NB4 (cell line): ENCODE results near the gene SEC23B.

Source experiments
- DNase-seq: peaks from one replicate; pipeline ENCODE4 v3.0.0; 2010; ENCODE audit warnings: low read depth
- H3K4me3 ChIP-seq: one replicate; pipeline ENCODE4 v1.5.1; 2011; ENCODE audit warnings: mild to moderate bottlenecking, low read depth, low read length, moderate library complexity
- MYC ChIP-seq: IDR thresholded peaks from 2 replicates; pipeline ENCODE4 v1.6.1; 2011; ENCODE audit warnings: low read depth, low read length
- POLR2A ChIP-seq: IDR thresholded peaks from 2 replicates; pipeline ENCODE4 v1.6.1; 2011; ENCODE audit warnings: mild to moderate bottlenecking; ENCODE audit not compliant: insufficient read length; ENCODE audit errors: extremely low read depth
- TF ChIP-seq, protein P1 (sequence below): IDR thresholded peaks from one replicate; pipeline ENCODE4 v1.5.1; 2012; ENCODE audit warnings: low read depth, low read length
- TF ChIP-seq, protein P2 (sequence below): IDR thresholded peaks from 2 replicates; pipeline ENCODE4 v1.6.1; 2011; ENCODE audit warnings: low read depth, low read length

Gene SEC23B

DNA sequence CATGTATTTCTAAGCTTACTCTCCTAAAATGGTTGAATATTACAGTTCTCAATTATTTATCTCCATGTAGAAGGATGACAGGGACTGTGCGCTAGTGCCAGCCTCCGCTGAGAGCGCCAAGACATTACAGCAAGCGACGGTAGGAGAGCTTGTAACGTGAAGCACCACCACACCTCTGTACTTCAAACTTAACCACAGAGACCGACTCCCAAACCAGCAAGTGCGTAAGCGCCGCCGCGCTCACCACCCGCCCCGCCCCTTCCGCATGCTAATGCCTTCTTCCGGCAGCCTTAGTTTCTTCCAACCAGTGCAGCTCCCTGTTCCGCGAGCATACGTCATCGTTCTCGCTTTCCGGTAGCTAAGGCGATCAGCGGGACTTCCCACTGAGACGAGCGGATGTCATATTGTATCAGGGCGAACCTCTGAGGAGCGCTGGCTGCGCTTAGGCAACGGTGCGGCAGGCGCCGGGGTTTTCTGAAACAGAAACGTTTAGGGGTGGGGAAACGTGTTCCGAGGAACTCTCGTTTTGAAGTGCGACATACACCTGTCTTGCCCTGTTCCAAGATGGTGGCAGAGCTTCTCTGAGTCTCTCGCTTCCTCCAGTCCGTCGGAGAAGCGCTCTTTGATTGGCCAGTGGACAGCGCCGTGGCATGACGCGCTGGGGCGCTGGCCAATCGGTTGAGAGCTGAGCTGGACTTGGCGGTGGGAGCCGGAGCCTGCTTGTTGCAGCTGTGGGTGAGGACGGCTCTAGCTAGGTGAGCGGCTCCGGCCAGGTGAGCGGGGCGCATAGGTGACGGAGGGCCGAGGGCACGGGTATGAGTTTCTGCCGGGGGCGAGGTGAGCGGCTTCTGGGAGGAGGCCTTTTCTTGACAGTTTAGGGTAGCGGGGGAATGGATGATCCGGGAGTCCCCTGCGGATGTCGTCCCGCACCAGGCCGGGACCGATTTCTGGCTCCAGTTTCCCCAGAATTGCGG lies at the start of gene SEC23B:
Gene SEC23B, plus strand, starts transcription at position 723 of the 974 bp plus-strand sequence. CDS start 2,896 bp downstream, outside the sequence.
- peak; percentile 82 for TF ChIP-seq POLR2A
- TF ChIP-seq, protein P1, sequence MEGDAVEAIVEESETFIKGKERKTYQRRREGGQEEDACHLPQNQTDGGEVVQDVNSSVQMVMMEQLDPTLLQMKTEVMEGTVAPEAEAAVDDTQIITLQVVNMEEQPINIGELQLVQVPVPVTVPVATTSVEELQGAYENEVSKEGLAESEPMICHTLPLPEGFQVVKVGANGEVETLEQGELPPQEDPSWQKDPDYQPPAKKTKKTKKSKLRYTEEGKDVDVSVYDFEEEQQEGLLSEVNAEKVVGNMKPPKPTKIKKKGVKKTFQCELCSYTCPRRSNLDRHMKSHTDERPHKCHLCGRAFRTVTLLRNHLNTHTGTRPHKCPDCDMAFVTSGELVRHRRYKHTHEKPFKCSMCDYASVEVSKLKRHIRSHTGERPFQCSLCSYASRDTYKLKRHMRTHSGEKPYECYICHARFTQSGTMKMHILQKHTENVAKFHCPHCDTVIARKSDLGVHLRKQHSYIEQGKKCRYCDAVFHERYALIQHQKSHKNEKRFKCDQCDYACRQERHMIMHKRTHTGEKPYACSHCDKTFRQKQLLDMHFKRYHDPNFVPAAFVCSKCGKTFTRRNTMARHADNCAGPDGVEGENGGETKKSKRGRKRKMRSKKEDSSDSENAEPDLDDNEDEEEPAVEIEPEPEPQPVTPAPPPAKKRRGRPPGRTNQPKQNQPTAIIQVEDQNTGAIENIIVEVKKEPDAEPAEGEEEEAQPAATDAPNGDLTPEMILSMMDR: no peak
- peak; percentile 99 for DNase-seq
- H3K4me3 ChIP-seq: peak within 1 kb of the TSS; percentile 90

DNA sequence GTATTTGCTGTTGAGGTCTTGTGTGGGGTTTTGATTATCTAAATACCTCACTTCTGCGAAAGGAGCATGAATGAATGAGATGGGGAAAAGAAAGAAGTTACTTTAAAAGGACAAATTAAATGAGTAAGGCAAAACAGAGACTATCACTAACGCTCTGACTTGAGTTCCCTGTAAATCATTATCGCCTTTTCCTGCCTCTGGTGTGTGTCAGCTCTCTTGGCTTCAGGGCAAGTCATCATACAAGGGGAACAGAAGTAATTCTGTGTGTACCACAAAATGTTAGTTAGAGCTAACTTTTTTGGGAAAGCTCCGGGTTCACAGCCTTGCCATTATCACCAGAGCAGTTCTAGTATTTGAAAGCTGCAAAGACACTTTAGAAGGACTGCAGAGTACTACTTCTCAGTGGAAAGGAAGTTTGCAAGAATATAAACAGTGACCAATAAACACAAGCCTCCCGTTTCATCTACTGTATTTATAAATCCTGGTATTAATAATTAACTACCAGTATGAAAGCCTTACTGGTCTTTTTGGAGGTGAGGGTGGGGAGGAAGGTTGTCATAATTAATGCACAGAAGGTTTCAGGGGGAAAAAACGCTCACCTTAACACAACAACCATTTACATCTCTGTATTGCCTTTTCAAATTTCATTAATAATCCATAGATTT lies 42.1 kb upstream of the SEC23B start:
- H3K4me3 ChIP-seq: no peak overlapping the region
- TF ChIP-seq, protein P1: no peak
- TF ChIP-seq MYC (no peak), POLR2A (no peak)
- TF ChIP-seq, protein P2, sequence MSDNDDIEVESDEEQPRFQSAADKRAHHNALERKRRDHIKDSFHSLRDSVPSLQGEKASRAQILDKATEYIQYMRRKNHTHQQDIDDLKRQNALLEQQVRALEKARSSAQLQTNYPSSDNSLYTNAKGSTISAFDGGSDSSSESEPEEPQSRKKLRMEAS: no peak
- no peak for DNase-seq

DNA sequence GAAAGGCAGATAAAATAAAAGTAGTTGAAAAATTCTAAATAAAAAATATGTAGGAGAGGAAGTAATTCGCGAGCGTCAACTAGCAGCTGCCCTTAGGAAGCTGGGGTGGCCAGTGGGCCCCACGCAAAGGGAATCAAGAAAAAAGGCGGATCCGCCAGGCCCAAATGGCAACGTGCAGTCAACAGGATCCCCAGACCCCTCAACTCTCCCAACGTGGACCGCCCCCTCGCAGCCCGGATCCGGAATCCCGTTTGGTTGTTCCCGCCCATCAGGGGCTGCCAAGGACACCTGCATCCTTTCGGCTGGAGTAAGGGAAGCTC lies 41.2 kb upstream of the SEC23B start:
- peak overlapping the region; percentile 99 for H3K4me3 ChIP-seq
- TF ChIP-seq, protein P2: no peak
- no peak for TF ChIP-seq POLR2A
- TF ChIP-seq MYC: no peak
- TF ChIP-seq, protein P1: no peak
- DNase-seq: no peak

DNA sequence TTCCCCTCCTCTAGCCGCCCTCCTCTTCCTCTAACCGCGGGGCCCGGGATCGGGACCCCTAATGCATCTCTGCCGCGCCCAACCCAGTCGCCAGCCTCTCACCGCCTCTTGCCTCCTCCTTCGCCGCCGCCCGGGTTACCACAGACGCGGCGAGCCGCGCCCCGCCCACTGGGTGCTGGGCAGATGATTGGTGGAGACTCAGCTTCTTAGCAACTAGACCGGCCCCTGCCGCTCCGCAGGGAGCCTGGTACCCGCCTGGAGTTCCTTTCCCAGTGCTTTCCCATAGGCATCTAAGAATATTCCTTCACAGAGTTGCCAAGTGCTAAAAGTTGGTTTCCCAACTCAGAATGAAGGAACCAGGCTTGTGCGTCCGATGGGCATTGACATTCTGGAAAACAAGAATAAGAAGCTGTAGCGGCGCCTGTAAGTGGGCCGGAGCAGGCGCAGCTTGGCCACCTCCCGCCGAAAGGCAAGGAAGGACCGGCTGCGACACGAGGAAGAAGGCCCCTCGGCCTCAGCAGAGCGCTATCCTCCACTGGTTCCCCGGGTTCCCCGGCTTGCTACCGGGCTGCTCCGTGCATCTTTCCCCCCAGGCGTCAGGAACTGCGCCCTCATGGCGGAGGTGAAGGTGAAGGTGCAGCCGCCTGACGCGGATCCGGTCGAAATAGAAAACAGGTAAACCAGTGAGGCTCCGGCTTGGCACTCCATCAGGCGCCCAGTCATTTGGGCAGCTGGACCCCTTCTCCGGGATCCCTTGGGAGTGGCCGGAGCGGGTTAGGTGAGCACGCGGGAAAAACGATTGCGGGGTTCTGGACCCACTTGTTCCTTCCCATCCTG lies 40.6 kb upstream of the SEC23B start, which contains the start of the genes DZANK1 and POLR3F:
Gene DZANK1, minus strand, starts transcription at position 137 of the 837 bp plus-strand sequence. CDS start 1,672 bp downstream, outside the sequence.
Gene POLR3F, plus strand, starts transcription at position 497 of the 837 bp plus-strand sequence. Its CDS starts 117 bp downstream, at position 614.
- DNase-seq: peak; percentile 97
- peak within 1 kb of the TSS; percentile 99 for H3K4me3 ChIP-seq
- TF ChIP-seq, protein P1: no peak
- TF ChIP-seq POLR2A (peak; percentile 73), MYC (0 out of 2 replicates have a peak, but pooled peaks have one; percentile 40)
- TF ChIP-seq, protein P2: 0 out of 2 replicates have a peak, but pooled peaks have one; percentile 9

DNA sequence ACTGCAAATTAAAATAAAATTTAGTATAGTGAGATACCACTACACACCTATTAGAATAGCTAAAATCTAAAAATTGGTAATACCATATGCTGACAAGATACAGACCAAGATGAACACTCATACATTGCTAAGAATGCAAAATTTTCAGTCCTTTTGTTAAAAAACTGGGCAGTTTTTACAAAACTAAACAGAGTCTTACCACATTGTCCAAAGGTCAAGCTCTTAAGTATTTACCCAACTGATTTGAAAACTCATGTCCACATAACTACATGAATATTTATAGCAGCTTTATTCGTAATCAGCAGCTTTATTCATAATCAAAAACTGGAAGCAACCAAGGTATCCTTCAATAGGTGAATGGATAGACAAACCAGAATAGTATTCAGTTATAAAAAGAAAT lies 30.5 kb upstream of the SEC23B start:
- TF ChIP-seq, protein P2: no peak
- DNase-seq: no peak

More for the DNA sequence above, 30.5 kb upstream of the SEC23B start:
- H3K4me3 ChIP-seq: no peak overlapping the region
